Neutrophil (primary cell): ENCODE results near the gene PCDHAC1.

Experiments
- H3K27ac ChIP-seq: fragments of 200-600 bp; sonication (generic); 2 replicates; pipeline ENCODE4 v1.5.1; 2016; ENCODE audit warnings: mild to moderate bottlenecking, moderate library complexity
- H3K27me3 ChIP-seq: fragments of 200-600 bp; sonication (generic); 2 replicates; pipeline ENCODE4 v1.6.0; 2016; ENCODE audit warnings: mild to moderate bottlenecking
- H3K36me3 ChIP-seq: fragments of 200-600 bp; sonication (generic); 2 replicates; pipeline ENCODE4 v1.5.1; 2017
- H3K4me1 ChIP-seq, 2 experiments: fragments of 200-600 bp in 1 of 2; sonication (generic) in 1 of 2; 1 replicate in 1 of 2; 2 replicates in 1 of 2; pipeline versions ENCODE4 v1.5.1 to v1.6.1; 2013 to 2016; ENCODE audit warnings: low read depth in 1 of 2, low read length in 1 of 2, mild to moderate bottlenecking in 1 of 2, moderate library complexity in 1 of 2; ENCODE audit not compliant: control insufficient read depth in 1 of 2, insufficient read depth in 1 of 2
- H3K4me3 ChIP-seq, 2 experiments: fragments of 200-600 bp in 1 of 2; sonication (generic) in 1 of 2; 1 replicate in 1 of 2; 2 replicates in 1 of 2; pipeline ENCODE4 v1.5.1; 2013 to 2016; ENCODE audit warnings: low read depth in 1 of 2, low read length in 1 of 2, mild to moderate bottlenecking in 1 of 2, moderate library complexity in 1 of 2
- H3K9me3 ChIP-seq: fragments of 200-600 bp; sonication (generic); 2 replicates; pipeline ENCODE4 v1.5.1; 2016
- CTCF ChIP-seq: fragments of 200-600 bp; sonication (generic); IDR thresholded peaks from 2 replicates; pipeline ENCODE4 v1.5.1; 2016; ENCODE audit warnings: antibody characterized with exemption

PCDHAC1 gene

GRCh38 chr5:140883373-140883772 lies 42.7 kb upstream of the PCDHAC1 start:
- no peaks in the 10 kb centered on the region for H3K36me3 ChIP-seq
- no peaks in the 10 kb centered on the region for H3K4me1 ChIP-seq
- peaks cover 27% of the 10 kb centered on the region for H3K9me3 ChIP-seq
- no peak for TF ChIP-seq CTCF
- H3K27me3 ChIP-seq: peaks cover 41% of the 10 kb centered on the region
- no peak overlapping the region for H3K4me3 ChIP-seq
- no peak overlapping the region for H3K27ac ChIP-seq

GRCh38 chr5:140883927-140884697 lies 42.0 kb upstream of the PCDHAC1 start:
- Histone ChIP-seq H3K27ac (no peak overlapping the region), H3K9me3 (peaks cover 27% of the 10 kb centered on the region), H3K4me1 (no peaks in the 10 kb centered on the region), H3K27me3 (peaks cover 41% of the 10 kb centered on the region), H3K36me3 (no peaks in the 10 kb centered on the region), H3K4me3 (no peak overlapping the region)
- no peak for TF ChIP-seq CTCF

- Histone ChIP-seq H3K27me3 (no peaks in the 10 kb centered on the region), H3K9me3 (no peaks in the 10 kb centered on the region), H3K4me1 (no peaks in the 10 kb centered on the region), H3K27ac (no peak overlapping the region), H3K36me3 (no peaks in the 10 kb centered on the region), H3K4me3 (no peak overlapping the region)
- no peak for TF ChIP-seq CTCF
Observed at GRCh38 chr5:140916325-140916724, 9.8 kb upstream of the PCDHAC1 start.

GRCh38 chr5:140923601-140924000 lies 2.5 kb upstream of the PCDHAC1 start:
- Histone ChIP-seq H3K9me3 (peaks cover 5% of the 10 kb centered on the region), H3K27ac (no peak overlapping the region), H3K27me3 (peaks cover 46% of the 10 kb centered on the region), H3K36me3 (no peaks in the 10 kb centered on the region), H3K4me1 (no peaks in the 10 kb centered on the region), H3K4me3 (no peak overlapping the region)
- no peak for TF ChIP-seq CTCF

GRCh38 chr5:140926443-140927227 lies 536 bp downstream of the PCDHAC1 start:
- no peak overlapping the region for H3K4me3 ChIP-seq

More at GRCh38 chr5:140926443-140927227, 536 bp downstream of the PCDHAC1 start:
- Histone ChIP-seq H3K36me3 (no peaks in the 10 kb centered on the region), H3K9me3 (peaks cover 5% of the 10 kb centered on the region), H3K27me3 (peaks cover 50% of the 10 kb centered on the region), H3K27ac (no peak overlapping the region), H3K4me1 (no peaks in the 10 kb centered on the region)
- TF ChIP-seq CTCF: no peak
